Ovary (tissue), 9 donors: ENCODE measurements around the gene FAM193A. TPM values are rescaled to one million over a fixed set of nuclear protein-coding genes. Genes with fewer than 3 reads are reported as not detected.

ENCODE experiments used
- DNase-seq, 5 donors: peaks; one replicate each; pipeline ENCODE4 v3.0.0-alpha.2; 2019 to 2020
- H3K27ac ChIP-seq, 2 donors: fragments of 200-600 bp; one replicate each; pipeline versions ENCODE4 v1.5.1 to v1.8.0; 2019 to 2022
- H3K27me3 ChIP-seq: fragments of 200-600 bp; one replicate; pipeline ENCODE4 v1.8.0; 2022
- H3K36me3 ChIP-seq: fragments of 200-600 bp; sonication (generic); one replicate; pipeline ENCODE4 v1.5.1; 2019
- H3K4me1 ChIP-seq: one replicate; pipeline ENCODE4 v1.8.1; 2013; ENCODE audit warnings: mild to moderate bottlenecking, moderate library complexity; ENCODE audit not compliant: insufficient read depth
- H3K4me3 ChIP-seq: fragments of 200-600 bp; sonication (generic); one replicate; pipeline ENCODE4 v1.5.1; 2017
- H3K9me3 ChIP-seq, 2 donors: fragments of 200-600 bp in 1 of 2; sonication (generic) in 1 of 2; one replicate each; pipeline versions ENCODE4 v1.5.1 to v1.8.1; 2013 to 2019; ENCODE audit warnings: mild to moderate bottlenecking in 1 of 2, moderate library complexity in 1 of 2
- EP300 ChIP-seq: sonication (generic); formaldehyde crosslinking; IDR thresholded peaks from one replicate; pipeline ENCODE4 v1.6.1; 2017; ENCODE audit warnings: antibody characterized with exemption
- POLR2A ChIP-seq: fragments of 450-650 bp; IDR thresholded peaks from one replicate; pipeline ENCODE4 v1.6.1; 2017; ENCODE audit warnings: antibody characterized with exemption, mild to moderate bottlenecking, moderate library complexity
- WGBS, 3 donors: extraction: QIAGEN DNeasy Blood & Tissue Kit in 1 of 3; methylation state at CpG; one replicate each; pipeline versions ENCODE4 v1.1.5 to v1.1.7; 2013 to 2017; 5-methylcytosine and 5-hydroxymethylcytosine counted together
- intact Hi-C, 4 donors: fragments of 100-400 bp; cut with DNase I; formaldehyde crosslinking; loops; one replicate each; pipeline versions ENCODE4 v1.11.0 to v1.15.1; 2022 to 2023
- polyA plus RNA-seq, 2 donors: library from polyadenylated mRNA; stranded (reverse); fragments of 200-250 nt in 1 of 2; fragments of 350-450 nt in 1 of 2; fragmentation: Illumina TruSeq in 1 of 2; extraction: RNeasy Lipid Tissue Mini Kit (QIAGEN cat#74804) in 1 of 2; gene quantifications; one replicate each; pipeline ENCODE4 v1.2.3, GENCODE V29; 2013 to 2014
- total RNA-seq, 7 donors: library from RNA; depleted of rRNA in 2 of 7; stranded (reverse); fragments of >200 nt in 2 of 7; fragmentation: NEBNext Ultra II Directional in 3 of 7; extraction: Animal tissue kit (Norgen Biotek cat#: 25700) in 3 of 7; gene quantifications; one replicate each; pipeline versions ENCODE4 v1.1.0 to v1.2.4, GENCODE V29; 2016 to 2023
- TF ChIP-seq, protein P1 (sequence below), 3 donors: fragments of 450-650 bp in 2 of 3; fragments of 200-600 bp in 1 of 3; IDR thresholded peaks; one replicate each; pipeline versions ENCODE4 v1.5.1 to v1.8.0; 2016 to 2022; ENCODE audit warnings: antibody characterized with exemption in 3 of 3, mild to moderate bottlenecking in 1 of 3
- donor health status: DM: no; HTN: no; CAD: no; lungs with moderate emphysema.
- donor health status: DM: no; HTN: no; CAD: no.
- donor health status: Bipolar disorder and iron deficiency.
- donor health status: DM: yes; HTN: yes; CAD: no.
- donor health status: DM: no; HTN: no; CAD: no.
- donor health status: DM: yes; HTN: yes; CAD: no.

FAM193A gene
- total and polyA plus RNA-seq, 9 donors: 16.0 to 39.1 (median 28.7) TPM

DNA sequence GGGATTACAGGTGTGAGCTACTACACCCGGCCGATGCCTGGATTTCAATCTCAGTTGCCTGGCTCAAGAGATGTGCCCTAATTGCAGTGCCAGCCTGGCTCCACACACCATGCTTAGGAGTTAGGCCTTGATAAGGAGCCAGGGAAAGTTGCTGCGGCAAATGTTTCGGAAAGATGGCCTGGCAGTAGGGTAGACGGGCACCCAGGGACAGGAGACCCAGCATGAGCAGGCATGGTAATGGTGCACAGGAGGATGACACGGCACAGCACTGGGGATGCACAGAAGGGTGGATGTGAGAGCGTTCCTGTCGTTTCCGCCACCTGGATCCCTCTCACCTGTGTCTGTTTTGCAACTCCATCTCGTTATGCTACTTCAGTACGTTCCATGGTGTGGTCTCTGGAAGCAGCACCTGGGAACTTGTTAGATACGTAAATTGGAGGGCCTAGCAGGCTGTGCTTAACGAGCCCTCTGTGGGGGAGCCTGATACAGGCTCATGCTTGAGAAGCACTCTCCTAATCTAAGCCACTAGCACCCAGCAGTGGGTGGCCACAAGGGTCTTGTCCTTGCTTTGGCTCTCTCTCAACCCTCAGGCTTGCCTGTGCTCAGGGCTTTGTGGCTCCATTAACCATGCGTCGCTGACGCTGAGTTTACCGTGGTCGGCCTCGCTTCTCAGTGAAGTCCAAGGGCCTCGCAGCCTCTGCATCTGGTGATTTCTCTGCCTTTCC is 47.2 kb upstream of the FAM193A start:
- H3K4me1 ChIP-seq: peaks cover 10% of the 10 kb centered on the region
- H3K27me3 ChIP-seq: no peaks in the 10 kb centered on the region
- no peak overlapping the region for H3K27ac ChIP-seq
- no peak for DNase-seq
- no peak overlapping the region for H3K4me3 ChIP-seq
- intact Hi-C loops: no loop called here
- H3K9me3 ChIP-seq: no peaks in the 10 kb centered on the region
- TF ChIP-seq EP300: no peak
- TF ChIP-seq, protein P1, sequence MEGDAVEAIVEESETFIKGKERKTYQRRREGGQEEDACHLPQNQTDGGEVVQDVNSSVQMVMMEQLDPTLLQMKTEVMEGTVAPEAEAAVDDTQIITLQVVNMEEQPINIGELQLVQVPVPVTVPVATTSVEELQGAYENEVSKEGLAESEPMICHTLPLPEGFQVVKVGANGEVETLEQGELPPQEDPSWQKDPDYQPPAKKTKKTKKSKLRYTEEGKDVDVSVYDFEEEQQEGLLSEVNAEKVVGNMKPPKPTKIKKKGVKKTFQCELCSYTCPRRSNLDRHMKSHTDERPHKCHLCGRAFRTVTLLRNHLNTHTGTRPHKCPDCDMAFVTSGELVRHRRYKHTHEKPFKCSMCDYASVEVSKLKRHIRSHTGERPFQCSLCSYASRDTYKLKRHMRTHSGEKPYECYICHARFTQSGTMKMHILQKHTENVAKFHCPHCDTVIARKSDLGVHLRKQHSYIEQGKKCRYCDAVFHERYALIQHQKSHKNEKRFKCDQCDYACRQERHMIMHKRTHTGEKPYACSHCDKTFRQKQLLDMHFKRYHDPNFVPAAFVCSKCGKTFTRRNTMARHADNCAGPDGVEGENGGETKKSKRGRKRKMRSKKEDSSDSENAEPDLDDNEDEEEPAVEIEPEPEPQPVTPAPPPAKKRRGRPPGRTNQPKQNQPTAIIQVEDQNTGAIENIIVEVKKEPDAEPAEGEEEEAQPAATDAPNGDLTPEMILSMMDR (IDR thresholded peaks at IDR 0.05): no peak
- TF ChIP-seq POLR2A: no peak
- no peaks in the 10 kb centered on the region for H3K36me3 ChIP-seq
- WGBS, 3 donors: 91 to 94% (median 92%) methylated on average over 20 of the region's 20 CpGs

DNA sequence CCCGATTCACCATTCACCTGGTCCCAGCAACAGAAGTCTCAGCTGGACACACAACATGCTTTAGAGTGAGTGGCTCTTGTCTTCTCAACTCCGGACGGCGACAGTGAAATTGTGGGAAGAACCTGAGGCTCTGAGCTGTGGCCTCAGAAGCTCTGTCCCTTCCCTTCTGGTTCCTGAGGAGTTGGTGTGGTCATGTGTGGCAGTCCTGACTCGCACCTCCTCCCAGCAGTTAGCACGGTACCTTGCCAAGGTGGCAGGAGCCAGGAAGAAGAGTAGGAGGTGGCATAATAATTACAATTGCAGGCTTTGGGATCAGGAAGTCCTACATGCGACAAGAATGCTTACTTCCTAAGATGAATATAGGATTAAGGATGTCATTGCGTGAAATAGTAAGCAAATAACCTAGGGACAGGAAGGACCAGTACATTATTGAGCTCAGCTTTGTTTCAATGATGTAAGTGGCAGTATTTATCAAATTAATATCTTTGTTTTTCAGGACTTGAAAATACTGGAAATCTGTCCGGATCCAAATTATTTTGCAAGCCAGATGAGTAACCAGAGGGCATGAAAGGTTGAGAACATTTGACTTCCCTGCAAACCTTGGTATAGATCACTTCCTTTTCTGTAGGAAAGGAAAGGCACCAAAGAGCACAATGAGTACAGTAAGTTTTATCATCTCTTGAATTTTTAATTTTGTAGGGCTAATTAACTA is 46.5 kb upstream of the FAM193A start:
- no peak overlapping the region for H3K4me3 ChIP-seq
- TF ChIP-seq EP300: no peak
- TF ChIP-seq, protein P1 (IDR thresholded peaks at IDR 0.05): no peak
- peaks cover 6% of the 10 kb centered on the region for H3K4me1 ChIP-seq
- 84 to 87% (median 86%) methylated on average over 9 of the region's 9 CpGs for WGBS, 3 donors
- intact Hi-C loops: no loop called here
- no peaks in the 10 kb centered on the region for H3K27me3 ChIP-seq
- no peak for DNase-seq
- H3K36me3 ChIP-seq: no peaks in the 10 kb centered on the region
- H3K27ac ChIP-seq: no peak overlapping the region
- no peaks in the 10 kb centered on the region for H3K9me3 ChIP-seq

DNA sequence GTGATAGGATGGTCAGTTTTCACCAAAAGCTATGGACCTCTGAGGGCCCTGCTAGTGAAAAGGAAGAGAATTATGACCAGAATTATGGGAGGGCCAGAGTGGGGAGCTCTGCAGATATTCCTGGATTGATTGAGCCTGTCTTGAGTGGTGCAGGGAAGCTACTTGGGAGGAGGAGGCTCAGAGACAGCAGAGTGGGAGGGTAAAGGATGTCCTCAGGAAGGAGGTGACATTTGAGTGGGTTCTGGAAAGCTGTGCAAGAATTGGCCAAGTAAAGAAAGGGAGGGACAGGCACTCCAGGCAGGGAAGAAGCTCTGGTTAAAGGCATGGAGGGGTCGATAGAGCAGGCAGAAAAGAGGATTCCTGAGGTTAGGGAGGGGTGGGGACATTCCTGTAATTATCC is 43.5 kb upstream of the FAM193A start:
- TF ChIP-seq, protein P1 (IDR thresholded peaks at IDR 0.05): no peak
- no peak for TF ChIP-seq EP300
- TF ChIP-seq POLR2A: no peak
- WGBS, 3 donors: 45 to 63% (median 62%) methylated on average over 1 of the region's 1 CpG
- DNase-seq: no peak
- Histone ChIP-seq H3K4me1 (peaks cover 5% of the 10 kb centered on the region), H3K4me3 (no peak overlapping the region), H3K27me3 (no peaks in the 10 kb centered on the region), H3K27ac (no peak overlapping the region), H3K36me3 (no peaks in the 10 kb centered on the region), H3K9me3 (no peaks in the 10 kb centered on the region)
- intact Hi-C loops: no loop called here

DNA sequence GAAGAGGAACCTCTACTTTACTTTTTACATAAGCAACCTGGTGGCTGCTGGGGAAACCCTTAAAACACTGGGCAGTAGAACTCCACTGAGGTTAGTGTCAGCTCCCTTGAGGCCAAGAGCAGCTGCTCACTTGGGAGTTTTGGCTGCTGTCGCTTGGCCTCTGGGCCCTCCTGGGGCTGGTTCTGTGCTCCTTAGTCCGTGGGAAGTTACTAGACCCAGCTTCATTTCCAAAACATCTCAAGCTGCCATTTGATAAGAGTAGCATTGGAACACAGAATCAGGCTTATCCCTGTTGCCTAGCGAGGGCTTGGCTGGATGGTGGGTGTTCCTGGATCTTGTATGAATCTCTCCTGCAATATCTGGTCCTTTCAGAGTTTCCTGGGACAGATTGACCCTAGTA is 41.5 kb upstream of the FAM193A start:
- intact Hi-C loops: no loop called here
- Histone ChIP-seq H3K9me3 (no peaks in the 10 kb centered on the region), H3K27me3 (no peaks in the 10 kb centered on the region), H3K36me3 (no peaks in the 10 kb centered on the region), H3K4me3 (no peak overlapping the region), H3K27ac (no peak overlapping the region), H3K4me1 (peaks cover 5% of the 10 kb centered on the region)
- WGBS, 3 donors: 7 to 32% (median 10%) methylated on average over 3 of the region's 3 CpGs
- DNase-seq: peak in 2 of 5 donors; percentile 34 to 53
- no peak for TF ChIP-seq POLR2A
- TF ChIP-seq, protein P1 (IDR thresholded peaks at IDR 0.05): no peak
- no peak for TF ChIP-seq EP300
